Effector CD4-positive, alpha-beta T cell (primary cell): ENCODE data around the gene MKRN2.
"Not testable (repeated sequence)": the region's sequence is repeated elsewhere in the genome, so short reads cannot be mapped to it uniquely, and the experiment has no call there.

Source experiments
- DNase-seq: peaks from one replicate; pipeline ENCODE4 v3.0.0-alpha.2; 2020
- total RNA-seq: gene quantifications from one replicate; lab custom pipeline; 2026; lab: John Stamatoyannopoulos, UW

The MKRN2 gene, protein sequence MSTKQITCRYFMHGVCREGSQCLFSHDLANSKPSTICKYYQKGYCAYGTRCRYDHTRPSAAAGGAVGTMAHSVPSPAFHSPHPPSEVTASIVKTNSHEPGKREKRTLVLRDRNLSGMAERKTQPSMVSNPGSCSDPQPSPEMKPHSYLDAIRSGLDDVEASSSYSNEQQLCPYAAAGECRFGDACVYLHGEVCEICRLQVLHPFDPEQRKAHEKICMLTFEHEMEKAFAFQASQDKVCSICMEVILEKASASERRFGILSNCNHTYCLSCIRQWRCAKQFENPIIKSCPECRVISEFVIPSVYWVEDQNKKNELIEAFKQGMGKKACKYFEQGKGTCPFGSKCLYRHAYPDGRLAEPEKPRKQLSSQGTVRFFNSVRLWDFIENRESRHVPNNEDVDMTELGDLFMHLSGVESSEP
- total RNA-seq, result 68.9 reads per million, percentile 75 among the genes with 10 or more reads in this experiment

- DNase-seq, result peak; percentile 76
Measured at GRCh38 chr3:12556690-12557472, at the start of gene MKRN2. TSS of gene MKRN2 (plus strand) at chr3:12557087. CDS start at chr3:12557151, 64 bp downstream.

- no peak for DNase-seq
Measured at GRCh38 chr3:12507591-12508281, 49.2 kb upstream of the MKRN2 start.

- DNase-seq, result no peak
Measured at GRCh38 chr3:12508291-12508700, 48.6 kb upstream of the MKRN2 start.

DNA sequence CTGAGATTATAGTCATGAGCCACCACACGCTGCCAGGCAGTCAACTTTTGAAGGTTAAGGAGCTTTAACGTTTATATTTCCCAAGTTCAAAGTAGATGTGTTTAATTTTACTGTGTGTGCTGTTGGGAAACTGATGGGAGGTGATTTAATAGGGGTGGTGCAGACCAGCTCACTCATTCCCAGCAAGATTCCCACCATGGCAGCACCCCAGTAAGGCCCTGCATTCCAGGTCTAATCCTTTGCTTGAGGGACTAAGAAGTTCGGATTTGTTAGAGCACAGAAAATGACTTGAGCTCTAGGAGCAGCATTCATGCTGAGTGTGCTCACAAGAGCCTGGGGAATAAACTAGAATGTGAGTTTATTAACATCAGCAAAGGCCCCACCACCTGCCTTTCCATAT lies 47.4 kb upstream of the MKRN2 start:
- DNase-seq, result no peak

DNA sequence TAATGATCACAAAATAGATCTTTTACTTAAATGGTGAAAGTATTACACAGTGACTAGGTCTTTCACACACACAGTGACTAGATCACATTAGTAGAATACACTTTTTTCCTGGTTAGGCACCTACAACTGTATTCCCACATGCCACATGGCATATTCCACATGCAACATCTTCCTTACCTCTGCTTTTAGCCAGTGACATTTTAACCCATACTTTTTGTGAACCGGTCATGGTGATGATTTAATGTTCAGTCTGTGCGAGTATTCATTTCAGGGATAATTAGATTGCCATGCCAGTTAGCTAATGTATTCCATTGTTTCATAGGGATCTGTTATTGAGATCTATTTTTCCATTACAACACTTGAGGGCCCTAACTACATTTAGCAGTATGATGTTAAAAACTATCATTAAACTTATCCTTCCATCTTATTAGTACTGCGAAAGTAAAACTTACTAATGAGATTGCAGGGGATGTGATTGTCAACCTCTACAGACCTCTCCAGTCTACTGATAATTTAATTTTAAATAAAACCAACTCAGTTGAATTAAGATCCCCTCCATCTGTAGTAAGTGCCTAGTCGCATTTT lies 44.3 kb upstream of the MKRN2 start:
- no peak for DNase-seq

DNA sequence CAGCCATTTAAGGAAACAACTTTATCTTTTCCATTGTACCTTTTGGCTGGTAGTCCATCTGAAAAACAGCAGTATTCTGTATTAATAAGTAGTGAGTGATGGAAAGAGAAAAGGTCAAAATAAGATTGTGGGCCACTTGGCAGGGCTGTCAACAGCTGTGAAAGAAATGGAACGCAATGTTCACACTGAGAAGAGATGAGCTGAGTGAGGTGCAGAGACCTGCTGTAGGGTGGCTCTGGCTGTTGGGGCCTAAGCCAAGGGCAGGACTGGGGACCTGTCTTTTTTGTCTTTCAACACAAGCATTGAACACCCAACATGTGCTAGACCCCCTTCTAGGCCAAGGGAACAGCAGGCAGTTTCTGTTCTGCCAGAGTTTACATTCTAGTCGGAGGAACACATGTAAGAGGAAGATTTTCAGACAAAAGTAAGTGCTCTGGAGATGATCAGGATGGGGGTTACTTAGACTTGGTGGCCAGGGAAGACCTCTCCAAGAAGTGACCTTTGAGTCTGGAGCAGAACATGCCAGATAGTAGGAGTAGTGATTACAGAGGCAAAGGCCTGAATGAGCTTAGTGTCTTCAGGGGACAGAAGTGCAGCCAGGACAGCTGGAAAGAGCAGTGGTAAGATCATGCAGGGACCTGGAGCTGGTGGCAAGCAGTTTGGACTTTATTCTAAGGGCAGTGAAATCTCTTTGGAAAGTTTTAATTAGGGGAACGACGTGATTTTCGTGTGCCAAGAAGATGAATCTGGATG lies 43.0 kb upstream of the MKRN2 start:
- no peak for DNase-seq

DNA sequence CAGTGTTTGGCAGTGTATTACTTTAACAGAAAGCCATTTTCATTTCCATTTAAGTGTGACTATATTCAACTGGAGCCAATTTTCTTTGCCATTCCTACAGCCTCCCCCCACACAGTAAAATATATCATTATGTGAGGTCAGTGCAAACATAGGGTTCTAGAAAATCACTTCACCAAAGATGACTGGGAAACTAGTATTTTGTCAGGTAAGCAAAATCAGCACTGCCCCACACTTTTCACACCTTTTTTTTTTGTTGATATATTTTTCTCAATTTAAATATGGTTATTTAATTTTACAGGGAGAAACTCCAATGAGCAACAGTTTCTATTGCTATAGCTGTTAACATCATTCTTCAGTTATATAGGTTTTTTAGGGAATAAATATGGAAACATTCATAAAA lies 41.3 kb upstream of the MKRN2 start:
- DNase-seq, result no peak

DNA sequence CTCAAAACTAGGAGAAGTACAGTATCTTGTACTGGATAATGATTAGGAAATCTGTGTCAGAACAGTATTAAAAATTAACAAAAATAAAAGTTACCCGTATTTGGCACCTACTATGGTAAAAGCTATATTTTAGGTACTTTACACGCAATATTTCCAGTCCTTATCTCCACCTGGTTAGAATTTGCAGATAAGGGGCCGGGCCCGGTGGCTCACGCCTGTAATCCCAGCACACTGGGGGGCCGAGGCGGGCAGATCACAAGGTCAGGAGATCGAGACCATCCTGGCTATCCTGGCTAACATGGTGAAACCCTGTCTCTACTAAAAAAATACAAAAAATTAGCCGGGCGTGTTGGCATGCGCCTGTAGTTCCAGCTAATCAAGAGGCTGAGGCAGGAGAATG lies 40.0 kb upstream of the MKRN2 start:
- DNase-seq, result no peak

DNA sequence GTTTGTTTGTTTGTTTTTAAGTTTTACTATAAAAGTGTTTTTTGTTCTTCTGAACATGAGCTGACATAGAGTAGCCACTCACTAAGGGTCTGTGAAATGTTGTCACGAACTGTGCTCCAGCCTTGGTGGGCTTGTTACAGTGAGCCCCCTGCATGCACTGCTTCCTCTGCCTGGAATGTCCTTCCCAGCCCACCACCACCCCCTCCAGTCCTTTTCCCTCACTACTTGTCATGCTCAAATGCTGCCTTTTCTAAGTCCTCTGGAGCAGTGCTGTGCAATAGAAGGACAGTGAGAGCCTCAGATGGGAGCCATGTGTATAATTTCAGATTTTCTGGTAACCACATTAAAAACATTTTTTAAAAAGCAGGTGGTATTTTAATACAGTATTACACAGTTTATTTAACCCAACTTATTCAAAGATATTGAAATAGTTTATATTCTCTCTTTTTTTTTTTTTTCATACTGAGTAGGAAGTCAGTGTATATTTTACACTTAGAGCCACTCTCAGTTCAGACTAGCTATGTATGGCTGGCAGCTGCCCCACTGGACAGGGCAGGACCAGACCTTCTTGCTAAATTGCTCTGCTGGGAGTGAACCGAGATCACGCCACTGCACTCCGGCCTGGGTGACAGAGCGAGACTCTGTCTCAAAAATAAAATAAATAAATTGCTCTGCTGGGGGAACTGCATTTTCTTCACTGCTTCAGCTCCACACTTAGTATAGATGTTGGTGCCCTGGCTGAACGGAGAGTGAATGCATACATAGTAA lies 38.4 kb upstream of the MKRN2 start:
- no peak for DNase-seq

DNA sequence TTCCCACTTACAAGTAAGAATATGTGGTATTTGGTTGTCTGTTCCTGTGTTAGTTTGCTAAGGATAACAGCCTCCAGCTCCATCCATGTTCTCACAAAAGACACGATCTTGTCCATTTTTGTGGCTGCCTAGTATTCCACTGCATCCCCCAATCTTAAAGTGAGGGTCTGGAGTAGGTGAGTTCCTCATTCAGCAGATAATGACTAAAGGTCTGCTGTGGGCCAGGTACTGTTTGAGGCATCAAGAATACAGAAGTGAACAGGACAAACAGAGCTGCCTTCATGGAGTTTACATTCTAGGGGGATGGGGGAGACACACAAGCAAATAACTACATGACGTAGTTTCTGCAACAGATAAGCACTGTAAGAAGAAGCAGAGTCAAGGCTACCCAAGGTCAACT lies 35.9 kb upstream of the MKRN2 start:
- DNase-seq, result no peak

DNA sequence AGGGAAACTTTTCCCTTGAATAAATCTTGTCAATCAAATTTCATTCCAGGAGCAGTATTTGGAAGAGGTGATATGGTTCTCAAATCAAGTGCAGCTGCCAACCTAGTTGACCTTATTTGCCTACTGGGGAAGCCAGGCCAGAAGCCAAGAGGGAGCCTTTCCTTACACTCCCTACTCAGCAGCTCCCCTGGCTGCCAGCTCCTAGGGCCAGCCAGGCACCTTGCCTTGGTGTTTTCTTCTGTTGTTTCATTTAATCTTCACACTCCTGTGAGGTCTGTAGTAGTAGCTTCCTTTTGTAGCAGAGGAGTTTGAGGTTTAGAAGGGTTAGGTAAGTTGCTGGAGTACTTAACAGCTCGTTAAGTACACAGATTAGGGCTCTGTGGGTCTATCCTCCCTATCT lies 34.2 kb upstream of the MKRN2 start:
- no peak for DNase-seq

- no peak for DNase-seq
Measured at GRCh38 chr3:12527757-12528143, 29.1 kb upstream of the MKRN2 start.

DNA sequence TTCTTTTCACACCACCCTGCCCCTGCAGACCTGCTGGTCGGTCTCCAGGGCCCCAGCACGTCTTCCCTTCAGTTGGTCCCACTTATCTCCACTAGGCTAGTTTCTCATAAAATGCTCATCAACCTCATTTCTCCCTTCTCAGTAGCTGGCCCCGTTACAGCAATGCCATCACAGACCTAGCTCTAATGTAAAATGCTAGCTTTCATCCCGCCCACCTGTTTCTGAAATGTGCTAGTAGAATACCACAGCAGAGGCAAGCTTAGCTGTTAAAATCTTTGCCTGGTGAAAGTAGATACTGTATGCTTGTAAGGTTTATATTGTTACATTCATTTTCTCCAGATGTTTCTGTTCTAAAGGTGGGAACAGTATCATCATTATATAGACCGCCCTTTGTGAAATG lies 24.7 kb upstream of the MKRN2 start:
- DNase-seq, result no peak

GRCh38 chr3:12536423-12536822 lies 20.5 kb upstream of the MKRN2 start:
- DNase-seq, result no peak

GRCh38 chr3:12541625-12542024 lies 15.3 kb upstream of the MKRN2 start:
- no peak for DNase-seq

DNA sequence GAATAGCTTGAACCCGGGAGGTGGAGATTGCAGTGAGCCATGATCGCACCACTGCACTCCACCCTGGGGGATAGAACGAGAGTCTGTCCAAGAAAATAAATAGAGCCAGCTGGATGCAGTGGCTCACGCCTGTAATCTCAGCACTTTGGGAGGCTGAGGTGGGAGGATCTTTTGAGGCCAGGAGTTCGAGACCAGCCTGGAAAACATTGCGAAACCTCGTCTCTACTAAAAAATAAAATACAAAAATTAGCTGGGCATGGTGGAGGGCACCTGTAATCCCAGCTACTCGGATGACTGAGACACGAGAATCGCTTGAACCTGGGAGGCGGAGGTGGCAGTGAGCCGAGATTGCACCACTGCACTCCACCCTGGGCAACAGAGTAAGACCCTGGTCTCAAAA lies 13.4 kb upstream of the MKRN2 start:
- DNase-seq, result not testable (repeated sequence)

- DNase-seq, result no peak
Measured at GRCh38 chr3:12544652-12545472, 12.0 kb upstream of the MKRN2 start.

DNA sequence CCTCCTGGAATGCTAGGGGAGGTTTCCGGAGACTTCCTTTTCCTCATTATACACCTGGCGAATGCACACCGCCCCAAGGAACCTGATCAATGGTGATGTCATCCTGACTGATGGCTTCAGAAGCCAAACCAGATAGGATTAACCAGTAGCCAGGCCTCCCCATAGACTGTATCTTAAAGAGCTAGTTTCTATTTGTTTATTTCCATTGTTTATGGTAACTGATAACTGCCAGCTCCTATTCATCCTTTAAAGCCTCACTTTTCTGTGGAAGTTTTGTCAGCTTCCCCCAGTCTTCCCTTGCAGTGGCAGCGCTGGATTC lies 11.5 kb upstream of the MKRN2 start, which contains the start of gene MKRN2OS:
MKRN2OS (minus strand) TSS at position 27 of the 319 bp plus-strand sequence. CDS start 35 bp downstream, outside the sequence.
- DNase-seq, result no peak

- no peak for DNase-seq
Measured at GRCh38 chr3:12549971-12550760, 6.7 kb upstream of the MKRN2 start.

GRCh38 chr3:12553921-12554391 lies 2.9 kb upstream of the MKRN2 start:
- no peak for DNase-seq
